ENCODE measurements around the gene SLC9C1. TPM values are rescaled to one million over a fixed set of nuclear protein-coding genes. Genes with fewer than 3 reads are reported as not detected.

The SLC9C1 gene
- total and polyA plus RNA-seq, 9 donors, result 0.07 to 0.35 (median 0.15) TPM; not detected in 4

GRCh38 chr3:112333381-112334317 lies 39.6 kb upstream of the SLC9C1 start:
- Histone ChIP-seq H3K4me3 (peak overlapping the region; percentile 45), H3K27ac (peak overlapping the region; percentile 88), H3K4me1 (ENCODE audit: insufficient read depth) (peaks cover 4% of the 10 kb centered on the region), H3K9me3 (no peaks in the 10 kb centered on the region), H3K36me3 (no peaks in the 10 kb centered on the region), H3K27me3 (no peaks in the 10 kb centered on the region)
- intact Hi-C loops (cut with DNase I), result loop anchor here in 3 of 4 donors (5.0 to 10.0 kb wide), 2 partner anchors 61 to 309 kb away; partner anchors contain the start of gene CCDC80 (in 1 of the 3)
- WGBS, 3 donors, result 1 to 2% (median 1%) methylated on average over 23 of the region's 23 CpGs
- TF ChIP-seq EP300 (IDR thresholded peaks at IDR 0.05), result no peak
- no peak for TF ChIP-seq POLR2A (IDR thresholded peaks at IDR 0.05)
- no peak for TF ChIP-seq CTCF (IDR thresholded peaks at IDR 0.05)
- peak in 3 of 5 donors; percentile 31 to 58 (median 46) for DNase-seq

GRCh38 chr3:112333002-112333380 lies 39.0 kb upstream of the SLC9C1 start, which contains the start of gene CD200:
TSS of gene CD200 (plus strand) at chr3:112333156. CDS start at chr3:112333213, 57 bp downstream.
- Histone ChIP-seq H3K27me3 (no peaks in the 10 kb centered on the region), H3K4me3 (peak within 1 kb of the TSS; percentile 45), H3K36me3 (no peaks in the 10 kb centered on the region), H3K9me3 (no peaks in the 10 kb centered on the region), H3K27ac (peak within 1 kb of the TSS; percentile 88), H3K4me1 (ENCODE audit: insufficient read depth) (peaks cover 3% of the 10 kb centered on the region)
- TF ChIP-seq CTCF (IDR thresholded peaks at IDR 0.05), result no peak
- TF ChIP-seq POLR2A (IDR thresholded peaks at IDR 0.05), result peak; percentile 41
- intact Hi-C loops (cut with DNase I), result loop anchor here in 3 of 4 donors (5.0 to 10.0 kb wide), 2 partner anchors 62 to 309 kb away; partner anchors contain the start of gene CCDC80 (in 1 of the 3)
- whole genome bisulfite sequencing, 3 donors, result 0 to 1% (median 0%) methylated on average over 28 of the region's 28 CpGs
- peak; percentile 75 to 82 (median 79) for DNase-seq

- no peaks in the 10 kb centered on the region for H3K27me3 ChIP-seq
- no peak overlapping the region for H3K4me3 ChIP-seq
- H3K27ac ChIP-seq, result no peak overlapping the region
- no peak for DNase-seq
- intact Hi-C loops (cut with DNase I), result loop anchor here in 3 of 4 donors (5.0 to 10.0 kb wide), 2 partner anchors 63 to 310 kb away; partner anchors contain the start of gene CCDC80 (in 1 of the 3)
- no peaks in the 10 kb centered on the region for H3K9me3 ChIP-seq
- no peaks in the 10 kb centered on the region for H3K36me3 ChIP-seq
- H3K4me1 ChIP-seq (ENCODE audit: insufficient read depth), result peaks cover 2% of the 10 kb centered on the region
- no peak for TF ChIP-seq EP300 (IDR thresholded peaks at IDR 0.05)
- TF ChIP-seq POLR2A (IDR thresholded peaks at IDR 0.05), result no peak
- TF ChIP-seq CTCF (IDR thresholded peaks at IDR 0.05), result no peak
- 91 to 95% (median 91%) methylated on average over 4 of the region's 4 CpGs for WGBS, 3 donors
Observed at GRCh38 chr3:112331851-112332250, 37.8 kb upstream of the SLC9C1 start.

- no peaks in the 10 kb centered on the region for H3K9me3 ChIP-seq
- no peak overlapping the region for H3K4me3 ChIP-seq
- WGBS, 3 donors, result 1 to 7% (median 2%) methylated on average over 2 of the region's 2 CpGs
- no peaks in the 10 kb centered on the region for H3K36me3 ChIP-seq
- peak in 1 of 5 donors; percentile 38 for DNase-seq
- TF ChIP-seq POLR2A (IDR thresholded peaks at IDR 0.05), result no peak
- TF ChIP-seq CTCF (IDR thresholded peaks at IDR 0.05), result peak in 2 of 3 donors; percentile 48 to 53
- no peak for TF ChIP-seq EP300 (IDR thresholded peaks at IDR 0.05)
- H3K27me3 ChIP-seq, result no peaks in the 10 kb centered on the region
- intact Hi-C loops (cut with DNase I), result loop anchor here in 2 of 4 donors (5.0 to 10.0 kb wide), 2 partner anchors 190 to 197 kb away; no protein-coding TSS in a partner anchor
- no peaks in the 10 kb centered on the region for H3K4me1 ChIP-seq (ENCODE audit: insufficient read depth)
- H3K27ac ChIP-seq, result no peak overlapping the region
Observed at GRCh38 chr3:112327371-112327951, 33.4 kb upstream of the SLC9C1 start.
